HEK293 (cell line): ENCODE measurements around the gene POLE3.

ENCODE experiments used
- CTCF ChIA-PET: fragments of 350-600 bp; formaldehyde crosslinking; extraction: SDS; loops from one replicate; lab custom pipeline; 2021; ENCODE audit warnings: antibody characterized with exemption; lab: Yijun Ruan, JAX
- POLR2A ChIA-PET: fragments of 300-600 bp; formaldehyde crosslinking; extraction: SDS; loops from one replicate; lab custom pipeline; 2020; ENCODE audit warnings: antibody characterized with exemption, inconsistent platforms; lab: Yijun Ruan, JAX
- H3K27ac ChIP-seq: fragments of 200-500 bp; sonication (Bioruptor generic); 2 replicates; pipeline ENCODE4 v1.5.1; 2014; ENCODE audit warnings: low read depth, low read length, control low read depth, inconsistent platforms; ENCODE audit errors: extremely low read depth
- H3K36me3 ChIP-seq, 2 experiments: fragments of 200-500 bp in 1 of 2; sonication (Bioruptor generic) in 1 of 2; 1 replicate in 1 of 2; 2 replicates in 1 of 2; pipeline ENCODE4 v1.5.1; 2014 to 2017; ENCODE audit warnings: inconsistent platforms in 2 of 2, low read length in 2 of 2; ENCODE audit not compliant: control insufficient read depth in 2 of 2, insufficient read depth in 1 of 2
- H3K4me1 ChIP-seq: fragments of 200-500 bp; sonication (Bioruptor generic); 2 replicates; pipeline ENCODE4 v1.5.1; 2014; ENCODE audit warnings: mild to moderate bottlenecking, low read length, inconsistent platforms; ENCODE audit not compliant: control insufficient read depth, insufficient read depth
- H3K4me3 ChIP-seq: 2 replicates; pipeline ENCODE4 v1.5.1; 2011; ENCODE audit warnings: low read depth, mild to moderate bottlenecking, control low read depth, low read length, moderate library complexity
- H3K9me3 ChIP-seq: fragments of 200-500 bp; sonication (Bioruptor generic); 2 replicates; pipeline ENCODE4 v1.5.1; 2014; ENCODE audit warnings: low read depth, low read length, inconsistent platforms; ENCODE audit not compliant: control insufficient read depth, insufficient read depth
- EGR2 ChIP-seq: fragments of 450-650 bp; formaldehyde crosslinking; IDR thresholded peaks from 2 replicates; pipeline ENCODE4 v1.5.1; 2016; ENCODE audit warnings: low read depth, missing biosample characterization, missing genetic modification characterization
- ELK4 ChIP-seq: IDR thresholded peaks from 2 replicates; pipeline ENCODE4 v1.6.1; 2011; ENCODE audit warnings: mild to moderate bottlenecking, low read depth, low read length, borderline replicate concordance
- HOXD13 ChIP-seq: sonication (generic); formaldehyde crosslinking; IDR thresholded peaks from 2 replicates; pipeline ENCODE4 v1.8.0; 2022; ENCODE audit warnings: missing genetic modification reagents, borderline replicate concordance
- INSM2 ChIP-seq: fragments of 450-650 bp; formaldehyde crosslinking; IDR thresholded peaks from 2 replicates; pipeline ENCODE4 v1.5.1; 2016; ENCODE audit warnings: missing biosample characterization, missing genetic modification characterization
- PRDM2 ChIP-seq: fragments of 450-650 bp; formaldehyde crosslinking; IDR thresholded peaks from 2 replicates; pipeline ENCODE4 v1.5.1; 2016; ENCODE audit warnings: missing biosample characterization, missing genetic modification characterization, borderline replicate concordance
- TSHZ1 ChIP-seq: fragments of 450-650 bp; formaldehyde crosslinking; IDR thresholded peaks from 2 replicates; pipeline ENCODE4 v1.5.1; 2016; ENCODE audit warnings: missing biosample characterization, missing genetic modification characterization, borderline replicate concordance
- ZBTB17 ChIP-seq: fragments of 450-650 bp; formaldehyde crosslinking; IDR thresholded peaks from 2 replicates; pipeline ENCODE4 v1.5.1; 2016; ENCODE audit warnings: missing biosample characterization, missing genetic modification characterization
- ZBTB44 ChIP-seq: fragments of 450-650 bp; IDR thresholded peaks from 2 replicates; pipeline ENCODE4 v1.5.1; 2018; ENCODE audit warnings: missing biosample characterization, mild to moderate bottlenecking, missing genetic modification characterization
- ZEB2 ChIP-seq: fragments of 450-650 bp; formaldehyde crosslinking; IDR thresholded peaks from 2 replicates; pipeline ENCODE4 v1.5.1; 2016; ENCODE audit warnings: missing biosample characterization, missing genetic modification characterization
- ZNF146 ChIP-seq: fragments of 450-650 bp; formaldehyde crosslinking; IDR thresholded peaks from 2 replicates; pipeline ENCODE4 v1.5.1; 2016; ENCODE audit warnings: missing biosample characterization, missing genetic modification characterization
- ZNF155 ChIP-seq: fragments of 450-650 bp; formaldehyde crosslinking; IDR thresholded peaks from 2 replicates; pipeline ENCODE4 v1.5.1; 2016; ENCODE audit warnings: missing biosample characterization, missing genetic modification characterization
- ZNF16 ChIP-seq: fragments of 450-650 bp; formaldehyde crosslinking; IDR thresholded peaks from 2 replicates; pipeline ENCODE4 v1.5.1; 2016; ENCODE audit warnings: low read depth, missing biosample characterization, missing genetic modification characterization
- ZNF169 ChIP-seq: fragments of 450-650 bp; formaldehyde crosslinking; IDR thresholded peaks from 2 replicates; pipeline ENCODE4 v1.5.1; 2016; ENCODE audit warnings: missing biosample characterization, missing genetic modification characterization
- ZNF350 ChIP-seq: fragments of 450-650 bp; formaldehyde crosslinking; IDR thresholded peaks from 2 replicates; pipeline ENCODE4 v1.5.0; 2017; ENCODE audit warnings: missing biosample characterization, mild to moderate bottlenecking, missing genetic modification characterization
- ZNF423 ChIP-seq: fragments of 450-650 bp; formaldehyde crosslinking; IDR thresholded peaks from 2 replicates; pipeline ENCODE4 v1.5.1; 2016; ENCODE audit warnings: missing biosample characterization, missing genetic modification characterization
- ZNF514 ChIP-seq: fragments of 450-650 bp; formaldehyde crosslinking; IDR thresholded peaks from 2 replicates; pipeline ENCODE4 v1.5.1; 2016; ENCODE audit warnings: missing biosample characterization, missing genetic modification characterization
- ZNF544 ChIP-seq: fragments of 450-650 bp; formaldehyde crosslinking; IDR thresholded peaks from 2 replicates; pipeline ENCODE4 v1.5.0; 2017; ENCODE audit warnings: missing biosample characterization, missing genetic modification characterization
- ZNF624 ChIP-seq: fragments of 450-650 bp; formaldehyde crosslinking; IDR thresholded peaks from 2 replicates; pipeline ENCODE4 v1.5.1; 2017; ENCODE audit warnings: missing biosample characterization, missing genetic modification characterization
- ZNF629 ChIP-seq: fragments of 450-650 bp; formaldehyde crosslinking; IDR thresholded peaks from 2 replicates; pipeline ENCODE4 v1.5.1; 2017; ENCODE audit warnings: missing biosample characterization, missing genetic modification characterization
- ZNF639 ChIP-seq: fragments of 450-650 bp; formaldehyde crosslinking; IDR thresholded peaks from 2 replicates; pipeline ENCODE4 v1.5.1; 2016; ENCODE audit warnings: missing biosample characterization, missing genetic modification characterization

POLE3 gene

GRCh38 chr9:113427629-113428028, 17.2 kb upstream of the POLE3 start:
- H3K4me3 ChIP-seq: no peak overlapping the region
- H3K4me1 ChIP-seq: no peaks in the 10 kb centered on the region
- no peaks in the 10 kb centered on the region for H3K9me3 ChIP-seq
- no peak overlapping the region for H3K27ac ChIP-seq
- CTCF ChIA-PET: interaction anchor here (0.6 to 2.0 kb wide), 3 partner anchors 153 to 270 kb away, joined by 3 to 7 read pairs (median 3); no protein-coding TSS in a partner anchor
- H3K36me3 ChIP-seq: no peaks in the 10 kb centered on the region
- no peak for TF ChIP-seq ZNF146 (tag by site-specific recombination)
- no peak for TF ChIP-seq ZBTB44 (tag by site-specific recombination)
- no peak for TF ChIP-seq ZNF629
- no peak for TF ChIP-seq ELK4
- no peak for TF ChIP-seq EGR2
- TF ChIP-seq ZNF544 (tag by site-specific recombination): no peak
- TF ChIP-seq ZNF169: no peak
- no peak for TF ChIP-seq ZNF514 (tag by site-specific recombination)
- TF ChIP-seq INSM2 (tag by site-specific recombination): no peak
- no peak for TF ChIP-seq ZNF423 (tag by site-specific recombination)
- no peak for TF ChIP-seq ZNF16 (tag by site-specific recombination)
- TF ChIP-seq ZBTB17 (tag by site-specific recombination): no peak
- no peak for TF ChIP-seq ZEB2 (tag by site-specific recombination)
- no peak for TF ChIP-seq ZNF350 (tag by site-specific recombination)
- no peak for TF ChIP-seq PRDM2 (tag by site-specific recombination)
- no peak for TF ChIP-seq TSHZ1 (tag by site-specific recombination)
- no peak for TF ChIP-seq HOXD13 (CRISPR knock-in tag)
- TF ChIP-seq ZNF624: no peak
- TF ChIP-seq ZNF639 (tag by site-specific recombination): no peak
- no peak for TF ChIP-seq ZNF155
- POLR2A ChIA-PET: interaction anchor here (0.6 to 1.3 kb wide), 2 partner anchors 16 to 17 kb away, joined by 4 read pairs; partner anchors contain the start of genes C9orf43 and POLE3
